HepG2 (cell line): ENCODE data around the gene NOP58. TPM values are rescaled to one million over a fixed set of nuclear protein-coding genes. Genes with fewer than 3 reads are reported as not detected.

ENCODE experiments used
- AKNA ChIP-seq: sonication (generic); formaldehyde crosslinking; IDR thresholded peaks from 2 replicates; pipeline ENCODE4 v1.4.0; 2020; ENCODE audit warnings: missing genetic modification reagents, borderline replicate concordance
- ARID3A ChIP-seq: IDR thresholded peaks from 2 replicates; pipeline ENCODE4 v1.6.1; 2012; ENCODE audit warnings: low read depth, low read length, improper control_type of control experiment
- ARID5B ChIP-seq: IDR thresholded peaks from 2 replicates; pipeline ENCODE4 v1.4.0; 2020; ENCODE audit warnings: mild to moderate bottlenecking, missing genetic modification reagents
- ATF1 ChIP-seq: IDR thresholded peaks from 2 replicates; pipeline ENCODE4 v1.6.1; 2016; ENCODE audit warnings: mild to moderate bottlenecking, control low read depth
- DR1 ChIP-seq: sonication (generic); formaldehyde crosslinking; IDR thresholded peaks from 2 replicates; pipeline ENCODE4 v1.8.0; 2021; ENCODE audit warnings: mild to moderate bottlenecking, missing genetic modification reagents, inconsistent platforms
- EEA1 ChIP-seq: sonication (generic); formaldehyde crosslinking; IDR thresholded peaks from 2 replicates; pipeline ENCODE4 v1.5.1; 2020; ENCODE audit warnings: mild to moderate bottlenecking, missing genetic modification reagents, borderline replicate concordance
- MAFF ChIP-seq: IDR thresholded peaks from 2 replicates; pipeline ENCODE4 v1.6.1; 2011; ENCODE audit warnings: low read depth, low read length, improper control_type of control experiment
- POLR2AphosphoS5 ChIP-seq: IDR thresholded peaks from 2 replicates; pipeline ENCODE4 v1.6.1; 2012; ENCODE audit warnings: low read depth, low read length
- RFX3 ChIP-seq: IDR thresholded peaks from 2 replicates; pipeline ENCODE4 v1.6.1; 2016; ENCODE audit warnings: missing biosample characterization, missing genetic modification reagents
- U2AF2 ChIP-seq: fragments of 200-400 bp; formaldehyde crosslinking; IDR thresholded peaks from 2 replicates; pipeline ENCODE4 v1.6.1; 2017; ENCODE audit warnings: low read depth, mild to moderate bottlenecking, low read length
- ZFP1 ChIP-seq: IDR thresholded peaks from 2 replicates; pipeline ENCODE4 v1.6.1; 2016
- ZFY ChIP-seq: sonication (generic); formaldehyde crosslinking; IDR thresholded peaks from 2 replicates; pipeline ENCODE4 v1.4.0; 2020; ENCODE audit warnings: missing genetic modification reagents
- ZNF326 ChIP-seq: sonication (generic); formaldehyde crosslinking; IDR thresholded peaks from 2 replicates; pipeline ENCODE4 v1.4.0; 2020; ENCODE audit warnings: missing genetic modification reagents, borderline replicate concordance
- ZNF431 ChIP-seq: sonication (generic); formaldehyde crosslinking; IDR thresholded peaks from 2 replicates; pipeline ENCODE4 v1.9.0; 2022; ENCODE audit warnings: missing genetic modification reagents, low read depth, mild to moderate bottlenecking, borderline replicate concordance
- ZNF672 ChIP-seq: sonication (generic); formaldehyde crosslinking; IDR thresholded peaks from 2 replicates; pipeline ENCODE4 v1.8.1; 2022; ENCODE audit warnings: missing genetic modification reagents
- ZNF878 ChIP-seq: sonication (generic); formaldehyde crosslinking; IDR thresholded peaks from 2 replicates; pipeline ENCODE4 v1.8.1; 2023; ENCODE audit warnings: mild to moderate bottlenecking, missing genetic modification reagents, moderate library complexity
- ZSCAN12 ChIP-seq: sonication (generic); formaldehyde crosslinking; IDR thresholded peaks from 2 replicates; pipeline ENCODE4 v1.9.0; 2021; ENCODE audit warnings: mild to moderate bottlenecking, missing genetic modification reagents
- polyA plus RNA-seq, 8 experiments: library from polyadenylated mRNA; depleted of rRNA in 3 of 8; stranded (reverse) in 7 of 8; unstranded in 1 of 8; fragments of >200 nt; fragmentation: Illumina TruSeq in 4 of 8; extraction: Trizol in 4 of 8; gene quantifications; 2 replicates each; pipeline versions ENCODE4 v1.2.1 to v1.2.3, GENCODE V29; 2011 to 2016; ENCODE audit warnings: low read depth in 4 of 8, missing spikeins in 1 of 8, mixed read lengths in 1 of 8; ENCODE audit not compliant: insufficient read depth in 1 of 8
- total RNA-seq, 5 experiments: library from RNA; depleted of rRNA; stranded (reverse); fragments of >200 nt; fragmentation: Illumina TruSeq; extraction: Trizol; gene quantifications; 2 replicates each; pipeline ENCODE4 v1.2.3, GENCODE V29; 2016; ENCODE audit warnings: low read depth in 1 of 5

Gene NOP58
- total and polyA plus RNA-seq, 2 of the 13 experiments (the other 11 are each of a cell fraction or from before 2014, with no cell fraction given) = 74.9 to 203 TPM

GRCh38 chr2:202265467-202266277 lies at the start of gene NOP58 (continued):
- TF ChIP-seq AKNA (CRISPR knock-in tag) (no peak), MAFF (no peak), EEA1 (CRISPR knock-in tag) (peak; percentile 80; the same call in 1 of the 2 replicates), DR1 (peak; percentile 94), POLR2AphosphoS5 (peak; percentile 99), ARID5B (CRISPR knock-in tag) (peak; percentile 46; the same call in 1 of the 2 replicates), RFX3 (CRISPR knock-in tag) (no peak), ZNF431 (CRISPR knock-in tag) (peak; percentile 72; the same call in 1 of the 2 replicates), ZNF326 (CRISPR knock-in tag) (no peak), ZFP1 (CRISPR knock-in tag) (no peak), ZSCAN12 (CRISPR knock-in tag) (0 out of 2 replicates have a peak, but pooled peaks have one; percentile 32), ARID3A (no peak; the same call in 1 of the 2 replicates), ZNF672 (CRISPR knock-in tag) (no peak), U2AF2 (0 out of 2 replicates have a peak, but pooled peaks have one; percentile 57), ATF1 (CRISPR knock-in tag) (peak; percentile 97), ZNF878 (peak; percentile 89), ZFY (CRISPR knock-in tag) (peak; percentile 95)
